ENCODE data around the gene TEX19.
"Not testable (repeated sequence)": the region's sequence is repeated elsewhere in the genome, so short reads cannot be mapped to it uniquely, and the experiment has no call there.

The TEX19 gene

DNA sequence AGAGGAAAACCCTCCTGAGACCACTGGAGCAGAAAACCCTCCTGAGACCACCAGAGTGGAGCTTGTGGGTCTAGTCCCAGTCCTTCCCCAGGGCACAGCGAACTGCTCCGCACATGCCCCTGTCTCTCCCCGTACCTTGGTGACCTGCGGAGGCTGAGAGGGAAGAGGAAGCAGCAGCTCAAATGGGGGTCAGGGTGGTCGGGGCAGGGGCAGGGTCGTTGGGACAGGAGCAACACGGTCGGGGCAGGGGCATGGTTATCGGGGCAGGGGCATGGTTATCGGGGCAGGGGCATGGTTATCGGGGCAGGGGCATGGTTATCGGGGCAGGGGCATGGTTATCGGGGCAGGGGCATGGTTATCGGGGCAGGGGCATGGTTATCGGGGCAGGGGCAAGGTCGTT lies 53.0 kb downstream of the TEX19 start:
- not testable (repeated sequence) for DNase-seq

DNA sequence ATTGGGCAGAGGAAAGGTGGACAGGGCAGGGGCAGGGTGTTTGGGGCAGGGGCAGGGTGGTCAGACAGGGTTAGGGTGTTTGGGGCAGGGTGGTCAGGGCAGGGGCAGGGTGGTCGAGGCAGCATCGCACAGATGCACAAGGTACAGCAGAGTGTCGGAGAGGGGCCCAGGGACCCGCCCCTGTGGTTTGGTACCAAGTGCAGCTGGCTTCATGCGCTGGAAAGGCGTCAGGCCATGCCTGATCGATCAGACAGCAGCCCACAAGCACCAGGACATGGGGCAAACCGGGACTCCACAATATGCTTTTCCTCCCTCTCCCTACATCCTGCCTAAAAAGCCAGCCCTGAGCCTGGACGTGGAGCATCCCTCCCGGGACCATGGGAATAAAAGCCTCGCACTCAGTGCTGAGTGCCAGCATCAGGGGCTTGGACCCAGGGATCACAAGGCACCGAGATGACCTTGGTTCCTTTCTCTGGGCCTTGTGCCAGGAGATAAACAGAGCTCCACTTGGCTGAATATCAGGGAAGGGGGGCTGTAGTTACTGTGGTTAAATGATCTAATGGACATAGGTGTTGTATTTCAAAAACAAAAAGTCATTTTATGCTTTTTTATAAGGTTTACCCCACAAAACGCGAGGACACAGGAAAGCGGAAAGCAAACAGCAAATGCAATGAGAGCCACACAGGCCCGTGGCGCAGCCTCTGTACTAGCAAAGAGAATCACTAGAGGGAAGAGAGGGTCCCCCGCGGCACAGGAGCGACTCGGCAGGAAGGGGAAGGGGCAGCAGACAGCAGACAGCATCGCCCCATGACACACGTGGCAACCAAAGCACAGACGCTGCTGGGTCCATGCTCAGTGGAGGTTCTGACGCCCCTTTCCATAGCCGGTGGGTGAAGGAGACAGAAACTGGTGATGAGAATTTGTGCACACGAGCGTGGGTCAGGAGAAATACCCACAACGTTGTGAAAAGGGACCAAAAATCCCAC lies 53.8 kb downstream of the TEX19 start:
- DNase-seq: no peak
